HG02885 (cell line): Measurements from ENCODE around the gene IL22RA2.

ENCODE experiments used
- ATAC-seq: cut with Tn5 transposase; IDR thresholded peaks from one replicate; pipeline ENCODE4 v1.9.1; 2021; ENCODE audit warnings: mild to moderate bottlenecking; ENCODE audit not compliant: unreplicated experiment, poor library complexity

The IL22RA2 gene

DNA sequence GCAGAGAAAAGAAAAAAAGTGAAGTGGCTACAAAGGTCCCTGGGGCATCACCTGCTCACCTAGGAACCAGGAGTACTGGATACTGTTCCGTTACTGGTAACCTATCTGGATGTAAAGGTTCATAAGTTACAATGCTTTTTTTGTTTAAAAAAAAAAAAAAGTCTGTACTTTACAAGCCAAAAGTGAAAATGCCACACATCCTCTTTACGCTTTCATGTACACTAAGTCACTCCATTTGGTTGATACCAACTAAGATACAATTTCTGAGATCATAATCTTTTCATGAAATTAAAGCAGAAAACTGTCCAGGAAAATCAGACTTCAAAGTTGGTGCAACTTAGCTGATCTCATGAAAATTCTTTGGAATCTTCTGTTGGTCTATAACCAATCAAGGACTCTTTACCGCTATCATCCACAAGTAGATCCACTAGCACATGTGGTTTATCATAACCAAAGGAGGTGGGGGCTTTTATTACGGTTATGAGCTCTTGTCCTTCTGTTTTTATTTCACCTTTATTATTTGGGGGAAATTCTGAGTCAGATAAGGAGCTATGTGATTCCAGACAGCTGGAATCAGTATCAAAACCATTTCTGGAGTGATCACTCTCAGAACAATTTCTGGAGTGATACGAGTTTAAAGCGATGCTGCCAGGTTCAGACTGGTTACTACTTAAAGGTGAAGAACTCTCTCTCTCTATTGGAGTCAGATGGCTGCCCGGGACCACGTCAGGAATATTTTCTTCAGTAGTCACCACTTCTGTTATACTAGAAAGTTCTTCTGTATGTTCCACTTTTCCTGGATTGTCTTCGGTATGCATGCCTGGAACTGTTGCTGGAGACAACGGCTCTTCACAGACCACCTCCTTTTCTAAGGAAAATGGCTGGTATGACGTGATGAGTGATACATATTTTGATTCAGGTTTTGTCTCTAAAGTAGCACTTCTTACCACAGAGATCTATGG is 24.5 kb upstream of the IL22RA2 start:
- no peak for ATAC-seq

GRCh38 chr6:137193256-137194070 is 20.0 kb upstream of the IL22RA2 start:
- ATAC-seq, result no peak

DNA sequence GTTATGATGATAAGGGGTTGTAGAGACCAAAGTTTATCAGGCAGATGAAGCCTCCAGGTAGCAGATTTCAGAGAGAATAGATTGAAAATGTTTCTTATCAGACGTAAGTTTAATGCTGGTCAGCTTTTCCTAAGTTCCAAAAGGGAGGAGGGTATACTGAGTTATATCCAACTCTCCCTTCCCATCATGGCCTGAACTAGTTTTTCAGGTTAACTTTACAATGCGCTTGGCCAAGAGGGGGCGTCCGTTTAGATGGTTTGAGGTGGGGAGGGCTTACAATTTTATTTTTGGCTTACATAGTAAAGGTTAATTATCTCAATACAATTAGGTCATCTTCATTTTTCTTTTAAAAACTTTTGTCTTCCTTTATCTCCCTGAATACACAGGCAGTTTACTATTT is 19.4 kb upstream of the IL22RA2 start:
- no peak for ATAC-seq

- ATAC-seq, result no peak
Observed at GRCh38 chr6:137191670-137192069, 18.2 kb upstream of the IL22RA2 start.

GRCh38 chr6:137191236-137191635 is 17.8 kb upstream of the IL22RA2 start:
- ATAC-seq, result no peak

GRCh38 chr6:137190583-137191094 is 17.2 kb upstream of the IL22RA2 start:
- no peak for ATAC-seq

- no peak for ATAC-seq
Observed at GRCh38 chr6:137188855-137189254, 15.4 kb upstream of the IL22RA2 start.

GRCh38 chr6:137185290-137185689 is 11.8 kb upstream of the IL22RA2 start:
- no peak for ATAC-seq

- no peak for ATAC-seq
Observed at GRCh38 chr6:137182654-137183073, 9.2 kb upstream of the IL22RA2 start.

DNA sequence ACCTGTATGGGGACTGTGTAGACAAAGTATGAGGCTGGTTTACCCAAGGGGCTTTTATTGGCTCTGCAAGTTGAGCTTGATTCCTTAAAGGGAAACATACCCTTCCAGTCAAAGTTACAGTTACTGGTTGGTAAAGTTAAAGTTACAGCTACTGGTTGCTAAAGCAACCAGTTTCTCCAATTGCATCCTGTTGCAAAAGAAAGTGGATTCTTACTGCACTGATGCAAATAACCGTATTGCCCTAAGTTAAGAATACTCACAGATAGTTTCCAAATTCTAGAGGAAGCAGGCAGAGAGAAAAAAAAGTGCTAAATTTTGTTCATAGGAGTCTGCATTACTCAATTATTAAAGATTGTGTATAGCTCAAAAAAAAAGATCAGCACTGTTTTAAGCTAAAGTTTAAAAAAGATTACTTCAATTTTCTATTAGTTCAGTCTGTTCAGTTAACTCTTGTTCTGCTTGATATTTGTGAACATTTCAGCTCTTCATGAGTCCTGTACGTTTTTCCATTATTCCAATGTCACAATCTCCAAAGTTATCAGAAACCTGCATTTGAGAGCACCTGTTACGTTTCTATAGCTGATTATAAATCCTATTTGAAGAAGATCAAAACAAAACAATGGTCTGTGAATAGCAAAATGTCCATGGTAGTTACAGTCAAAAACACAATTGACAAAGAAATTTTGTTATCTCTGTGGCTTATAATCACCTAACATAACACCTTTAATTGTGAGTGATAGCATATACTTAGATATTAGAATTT is 8.6 kb upstream of the IL22RA2 start:
- ATAC-seq, result no peak

GRCh38 chr6:137177611-137178010 is 4.2 kb upstream of the IL22RA2 start:
- ATAC-seq, result no peak

DNA sequence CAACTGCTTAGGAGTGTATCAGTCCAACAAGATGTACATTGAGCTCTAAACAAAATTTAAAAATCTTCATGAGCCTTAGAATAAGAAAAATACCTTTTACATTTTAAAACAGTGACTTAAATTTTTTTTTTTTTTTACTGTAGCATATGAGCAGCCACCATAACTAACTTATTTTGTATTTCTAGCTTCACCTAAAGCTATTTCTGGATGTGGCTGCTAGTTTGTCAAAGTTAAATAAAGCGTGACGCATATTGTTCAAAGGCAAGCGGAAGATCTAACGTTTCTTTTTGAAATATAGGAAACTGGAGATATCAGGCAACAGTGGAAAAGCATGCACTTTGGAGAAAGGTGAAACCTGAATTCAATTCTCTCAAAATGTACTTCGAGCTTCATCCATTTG is 3.3 kb upstream of the IL22RA2 start:
- ATAC-seq, result no peak

DNA sequence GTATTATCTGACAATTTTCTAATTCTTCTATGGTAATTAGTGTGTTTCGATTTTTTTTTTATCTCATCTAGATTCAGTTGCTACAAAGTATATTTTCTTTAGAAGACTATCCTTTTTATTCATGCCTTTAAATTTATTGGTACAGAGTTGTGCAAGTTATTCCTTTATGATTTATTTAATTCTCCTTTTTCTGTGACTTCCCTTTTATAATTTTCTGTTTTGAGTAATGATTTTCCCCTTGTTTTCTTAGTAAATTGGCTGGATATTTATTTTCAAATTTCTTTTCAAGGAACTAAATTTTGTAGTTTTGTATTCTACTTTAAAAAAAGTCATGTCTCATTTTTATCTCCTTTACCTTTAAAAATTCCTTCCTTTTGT is 2.4 kb upstream of the IL22RA2 start:
- ATAC-seq, result no peak

DNA sequence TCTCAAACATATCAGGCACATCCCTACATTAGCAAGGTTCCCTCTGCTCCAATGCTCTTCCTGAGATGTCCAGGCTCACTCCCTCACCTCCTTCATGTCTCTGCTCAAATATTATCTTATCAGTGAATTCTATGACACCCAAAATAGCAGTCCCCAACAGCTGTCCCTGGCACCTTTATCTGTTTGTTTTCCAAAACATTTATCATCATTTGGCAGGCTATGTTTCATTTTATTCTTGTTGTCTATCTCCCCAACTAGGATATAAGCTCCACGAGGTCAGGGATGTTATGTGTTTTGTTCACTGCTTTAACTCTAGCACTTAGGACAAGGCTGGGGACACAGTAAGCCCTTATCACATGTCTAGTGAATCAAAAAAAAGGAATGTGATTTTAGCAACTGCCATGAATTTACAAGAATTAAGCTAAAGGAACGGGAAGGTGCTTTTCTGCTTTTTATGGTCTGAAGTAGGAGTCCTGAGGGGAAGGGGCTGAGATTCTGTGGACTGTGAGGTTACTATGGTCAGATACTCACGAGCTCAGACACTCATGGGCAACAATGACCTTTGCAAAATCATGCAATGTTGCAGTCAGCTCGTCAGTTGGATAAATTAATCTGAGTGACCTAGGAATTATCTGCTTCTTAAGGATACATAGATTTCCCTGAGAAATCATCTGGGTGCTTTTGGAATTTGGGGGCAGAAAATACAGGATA is 1.9 kb upstream of the IL22RA2 start:
- ATAC-seq, result no peak

DNA sequence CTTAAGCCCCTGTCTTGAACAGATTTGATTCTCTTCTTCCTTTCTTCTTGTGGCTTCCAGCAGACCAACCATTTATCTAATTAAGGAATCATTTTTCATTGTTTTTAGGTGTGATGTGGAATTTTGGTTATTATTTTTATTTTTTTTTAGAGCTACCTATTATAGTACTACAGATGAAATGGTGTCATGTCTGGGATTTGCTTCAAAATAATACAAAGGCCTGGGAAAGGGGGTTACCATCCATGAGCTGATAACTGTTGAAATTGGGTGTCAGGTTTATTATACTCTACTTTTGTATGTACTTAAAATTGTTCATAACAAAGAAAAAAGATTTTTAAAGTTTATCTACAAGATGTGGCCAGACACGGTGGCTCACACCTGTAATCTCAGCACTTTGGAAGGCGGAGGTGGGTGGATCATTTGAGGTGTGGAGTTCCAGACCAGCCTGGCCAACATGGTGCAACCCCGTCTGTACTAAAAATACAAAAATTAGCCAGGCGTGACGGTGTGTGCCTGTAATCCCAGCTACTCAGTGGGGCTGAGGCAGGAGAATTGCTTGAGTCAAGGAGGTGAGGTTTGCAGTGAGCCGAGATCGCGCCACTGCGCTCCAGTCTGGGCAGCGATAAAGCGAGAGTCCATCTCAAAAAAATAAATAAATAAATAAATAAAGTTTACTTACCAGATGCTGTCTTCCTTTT is 561 bp downstream of the IL22RA2 start:
- no peak for ATAC-seq

DNA sequence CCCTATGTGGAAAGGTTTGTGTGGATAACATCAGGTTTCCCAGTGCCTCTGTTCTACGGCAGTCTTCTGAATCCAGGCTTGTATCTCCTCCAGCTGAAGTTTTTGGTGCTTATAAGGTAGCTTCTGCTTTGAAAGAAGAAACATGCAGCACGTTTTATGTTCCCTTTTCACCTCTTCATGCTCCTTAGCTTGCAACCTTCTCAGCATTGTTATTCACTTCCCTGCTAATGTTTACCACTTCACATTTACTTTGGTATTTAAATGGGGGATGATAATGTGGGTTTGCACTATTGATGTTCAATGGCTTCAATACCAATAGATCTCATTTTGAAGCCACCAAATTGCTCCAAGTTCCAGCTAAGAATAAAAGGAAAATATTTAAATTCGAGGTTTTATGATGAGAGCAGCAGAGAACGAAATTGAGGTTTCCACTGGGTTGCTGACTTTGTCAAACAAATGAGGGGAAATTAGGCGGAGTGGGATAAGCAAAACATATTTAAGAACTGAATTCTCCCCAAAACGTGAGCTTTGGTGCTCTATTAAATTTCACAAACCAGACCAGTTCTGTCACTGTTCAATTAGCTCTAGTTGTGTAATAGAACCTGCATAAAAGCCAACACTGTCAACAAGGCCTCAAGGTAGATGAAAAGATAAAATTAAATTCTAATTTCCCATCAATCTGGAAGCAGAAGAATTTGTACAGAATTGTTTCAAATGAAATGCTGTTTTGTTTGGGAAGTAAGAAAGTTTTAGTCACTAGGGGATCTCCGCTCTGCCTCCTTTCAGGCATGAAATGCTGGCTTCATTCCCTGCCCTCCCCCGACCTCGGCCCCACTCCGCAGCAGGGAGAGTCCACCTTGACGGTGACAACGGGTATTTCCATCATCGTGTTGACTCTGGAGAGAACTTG is 1.4 kb downstream of the IL22RA2 start:
- ATAC-seq, result no peak

DNA sequence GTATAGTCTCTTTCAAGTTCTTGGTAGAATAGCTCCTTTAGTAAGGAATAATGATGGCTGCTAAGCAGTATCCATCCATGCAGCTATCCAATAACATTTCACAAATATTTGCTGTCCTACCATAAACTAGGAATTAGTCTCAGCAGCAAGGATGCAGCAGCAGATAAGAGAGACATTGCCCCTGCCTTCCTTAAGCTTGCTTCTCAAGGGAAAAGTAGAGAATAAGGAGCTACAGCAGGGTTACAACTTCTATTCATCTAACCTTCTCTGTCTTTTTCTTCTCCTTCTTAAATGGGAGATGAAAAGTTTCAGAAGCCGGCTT is 2.4 kb downstream of the IL22RA2 start:
- ATAC-seq, result no peak

DNA sequence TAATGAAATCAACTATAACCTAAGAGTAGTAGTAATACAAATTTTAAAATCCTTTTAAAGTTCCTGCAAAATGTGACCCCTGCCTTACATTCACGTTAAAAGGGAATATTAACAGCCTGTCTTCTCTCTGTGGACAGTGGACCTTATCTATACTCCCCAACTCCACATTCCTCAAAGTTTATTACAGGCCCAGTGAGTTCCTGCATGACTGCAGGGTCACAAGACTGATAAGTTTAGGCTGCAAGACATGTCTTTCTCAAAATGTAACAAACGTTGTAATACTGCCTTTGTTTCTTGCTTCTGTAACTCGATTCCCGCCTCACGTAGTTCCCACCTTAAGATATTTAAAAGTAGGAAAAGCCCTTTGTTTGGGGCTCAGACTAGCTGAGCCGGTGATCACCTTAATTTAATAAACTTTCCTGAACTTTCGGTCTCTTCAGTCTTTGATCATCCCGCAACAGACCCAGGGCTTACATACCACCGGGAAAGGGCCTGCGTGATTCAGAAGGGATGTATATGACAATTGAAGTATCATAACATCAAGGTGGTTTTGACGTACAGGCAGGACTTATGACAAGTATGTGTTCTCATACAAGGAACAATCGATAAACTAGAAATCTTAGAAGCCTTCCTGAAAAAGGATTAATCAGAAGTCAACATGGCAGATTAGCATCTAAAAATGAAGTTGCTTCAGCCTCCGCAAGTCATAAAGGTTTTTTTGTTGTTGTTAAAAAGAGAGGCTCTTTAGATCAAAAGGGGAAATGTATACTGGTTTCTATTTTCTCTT is 3.0 kb downstream of the IL22RA2 start:
- no peak for ATAC-seq
